NB4 (cell line): ENCODE data around the gene GFOD1.
"Not testable (repeated sequence)": the region's sequence is repeated elsewhere in the genome, so short reads cannot be mapped to it uniquely, and the experiment has no call there.

Experiments used
- DNase-seq: peaks from one replicate; pipeline ENCODE4 v3.0.0; 2010; ENCODE audit warnings: low read depth
- H3K4me3 ChIP-seq: one replicate; pipeline ENCODE4 v1.5.1; 2011; ENCODE audit warnings: mild to moderate bottlenecking, low read depth, low read length, moderate library complexity
- MYC ChIP-seq: IDR thresholded peaks from 2 replicates; pipeline ENCODE4 v1.6.1; 2011; ENCODE audit warnings: low read depth, low read length
- POLR2A ChIP-seq: IDR thresholded peaks from 2 replicates; pipeline ENCODE4 v1.6.1; 2011; ENCODE audit warnings: mild to moderate bottlenecking; ENCODE audit not compliant: insufficient read length; ENCODE audit errors: extremely low read depth
- TF ChIP-seq, protein P1 (sequence below): IDR thresholded peaks from one replicate; pipeline ENCODE4 v1.5.1; 2012; ENCODE audit warnings: low read depth, low read length
- TF ChIP-seq, protein P2 (sequence below): IDR thresholded peaks from 2 replicates; pipeline ENCODE4 v1.6.1; 2011; ENCODE audit warnings: low read depth, low read length

Gene GFOD1

DNA sequence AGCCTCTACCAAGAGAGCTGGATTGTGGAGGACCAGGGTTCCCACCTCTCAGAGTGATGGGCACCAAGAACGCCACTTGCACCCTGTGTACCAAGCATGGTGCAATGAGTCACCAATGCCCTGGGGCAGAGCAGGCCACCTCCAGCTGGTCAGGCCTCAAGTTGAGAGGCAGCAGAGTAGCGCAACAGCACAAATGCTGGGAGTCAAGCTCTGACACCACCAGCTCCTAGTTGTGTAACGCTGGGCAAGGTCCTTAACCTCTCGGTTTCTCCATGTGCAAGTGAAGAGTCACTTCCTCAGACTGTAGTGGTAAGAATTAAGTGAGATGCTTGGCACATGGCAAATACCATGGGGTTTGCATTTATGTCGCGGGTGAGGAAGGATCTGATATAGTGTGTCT is 25.6 kb downstream of the GFOD1 start:
- TF ChIP-seq POLR2A, result no peak
- TF ChIP-seq, protein P1, sequence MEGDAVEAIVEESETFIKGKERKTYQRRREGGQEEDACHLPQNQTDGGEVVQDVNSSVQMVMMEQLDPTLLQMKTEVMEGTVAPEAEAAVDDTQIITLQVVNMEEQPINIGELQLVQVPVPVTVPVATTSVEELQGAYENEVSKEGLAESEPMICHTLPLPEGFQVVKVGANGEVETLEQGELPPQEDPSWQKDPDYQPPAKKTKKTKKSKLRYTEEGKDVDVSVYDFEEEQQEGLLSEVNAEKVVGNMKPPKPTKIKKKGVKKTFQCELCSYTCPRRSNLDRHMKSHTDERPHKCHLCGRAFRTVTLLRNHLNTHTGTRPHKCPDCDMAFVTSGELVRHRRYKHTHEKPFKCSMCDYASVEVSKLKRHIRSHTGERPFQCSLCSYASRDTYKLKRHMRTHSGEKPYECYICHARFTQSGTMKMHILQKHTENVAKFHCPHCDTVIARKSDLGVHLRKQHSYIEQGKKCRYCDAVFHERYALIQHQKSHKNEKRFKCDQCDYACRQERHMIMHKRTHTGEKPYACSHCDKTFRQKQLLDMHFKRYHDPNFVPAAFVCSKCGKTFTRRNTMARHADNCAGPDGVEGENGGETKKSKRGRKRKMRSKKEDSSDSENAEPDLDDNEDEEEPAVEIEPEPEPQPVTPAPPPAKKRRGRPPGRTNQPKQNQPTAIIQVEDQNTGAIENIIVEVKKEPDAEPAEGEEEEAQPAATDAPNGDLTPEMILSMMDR, result no peak
- TF ChIP-seq, protein P2, sequence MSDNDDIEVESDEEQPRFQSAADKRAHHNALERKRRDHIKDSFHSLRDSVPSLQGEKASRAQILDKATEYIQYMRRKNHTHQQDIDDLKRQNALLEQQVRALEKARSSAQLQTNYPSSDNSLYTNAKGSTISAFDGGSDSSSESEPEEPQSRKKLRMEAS, result peak; percentile 40; the same call in 1 of the 2 replicates
- peak; percentile 86 for DNase-seq

GRCh38 chr6:13461307-13461706 is 26.1 kb downstream of the GFOD1 start:
- H3K4me3 ChIP-seq, result no peak overlapping the region
- TF ChIP-seq, protein P1, result no peak
- TF ChIP-seq POLR2A (no peak), MYC (no peak)
- TF ChIP-seq, protein P2, result no peak
- no peak for DNase-seq

More for the DNA sequence above, 25.6 kb downstream of the GFOD1 start:
- H3K4me3 ChIP-seq, result no peak overlapping the region

DNA sequence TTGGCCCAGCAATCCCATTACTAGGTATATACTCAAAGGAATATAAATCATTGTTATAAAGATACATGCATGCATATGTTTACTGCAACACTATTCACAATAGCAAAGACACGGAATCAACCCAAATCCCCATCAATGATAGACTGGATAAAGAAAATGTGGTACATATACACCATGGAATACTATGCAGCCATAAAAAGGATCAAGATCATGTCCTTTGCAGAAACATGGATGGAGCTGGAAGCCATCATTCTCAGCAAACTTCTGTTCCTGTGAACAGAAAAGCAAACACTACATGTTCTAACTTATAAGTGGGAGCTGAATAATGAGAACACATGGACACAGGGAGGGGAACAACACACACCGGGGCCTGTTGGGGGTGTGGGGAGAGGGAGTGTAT is 27.1 kb downstream of the GFOD1 start:
- not testable (repeated sequence) for DNase-seq, H3K4me3 ChIP-seq

DNA sequence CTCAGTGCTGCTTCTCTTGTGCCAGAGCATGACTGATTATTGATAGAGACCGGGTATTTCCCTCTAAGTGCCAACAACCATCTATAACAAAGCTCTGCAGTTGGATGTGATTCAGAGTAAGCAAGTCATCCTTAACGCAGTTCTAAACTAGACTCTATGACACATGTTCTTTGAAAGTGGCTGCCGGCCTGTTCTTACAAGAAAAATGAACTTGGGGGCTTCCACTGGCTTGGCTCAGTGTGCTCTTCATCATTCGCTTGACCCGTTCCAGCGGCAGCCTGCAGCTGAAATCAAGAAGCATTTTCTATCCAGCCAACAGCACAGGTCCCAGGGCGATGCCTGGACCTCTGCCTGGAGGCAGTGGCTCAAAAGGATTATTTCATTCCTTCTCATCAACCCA is 29.8 kb downstream of the GFOD1 start:
- TF ChIP-seq, protein P2, result no peak
- no peak for TF ChIP-seq POLR2A
- TF ChIP-seq MYC, result no peak
- TF ChIP-seq, protein P1, result no peak
- H3K4me3 ChIP-seq, result no peak overlapping the region
- no peak for DNase-seq

GRCh38 chr6:13455552-13455966 is 31.8 kb downstream of the GFOD1 start:
- no peak overlapping the region for H3K4me3 ChIP-seq
- TF ChIP-seq, protein P2, result no peak
- TF ChIP-seq POLR2A (no peak), MYC (no peak)
- no peak for DNase-seq

DNA sequence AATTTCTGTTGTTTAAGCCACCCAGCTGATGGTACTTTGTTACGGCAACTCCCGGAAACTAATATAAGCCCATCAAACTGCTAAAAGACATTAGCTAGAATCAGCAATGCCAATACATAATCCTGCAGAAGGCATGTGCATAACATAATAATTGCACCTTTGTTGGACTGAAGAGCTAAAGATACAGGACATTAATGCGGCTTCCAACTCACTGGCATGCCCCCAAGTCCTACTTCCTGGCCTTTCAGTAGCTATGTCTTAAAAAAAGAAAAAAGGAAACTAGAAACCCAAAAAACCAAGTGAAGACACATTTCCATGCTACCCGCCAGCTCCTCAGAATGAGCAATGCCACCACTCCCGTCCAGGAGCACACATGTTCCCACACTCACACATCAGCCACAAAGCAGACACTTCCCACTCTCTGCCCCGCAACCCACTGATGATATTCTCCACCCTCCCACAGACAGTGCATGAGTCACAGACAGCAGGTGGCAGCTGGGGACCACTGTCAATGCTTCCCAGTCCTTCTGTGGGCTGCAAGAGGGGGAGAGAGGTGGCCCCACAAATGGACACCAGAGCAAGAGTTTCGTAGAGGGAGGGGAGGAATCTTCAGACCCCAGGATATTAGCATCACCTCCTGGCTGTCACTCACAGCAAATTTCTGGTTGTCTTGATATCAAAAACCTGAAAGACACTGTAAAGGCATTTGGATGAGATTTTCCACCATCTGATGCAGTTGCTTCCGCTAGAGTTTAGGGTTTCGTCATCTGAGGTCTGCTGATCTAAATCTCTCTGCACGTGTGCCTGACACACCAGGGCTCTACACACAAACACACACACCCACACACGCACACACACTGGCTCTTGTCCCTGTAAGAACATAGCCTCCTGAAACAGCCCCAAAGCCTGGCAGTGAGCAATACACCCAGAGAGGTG is 32.8 kb downstream of the GFOD1 start:
- TF ChIP-seq, protein P1, result no peak
- no peak for TF ChIP-seq POLR2A
- peak; percentile 86 for TF ChIP-seq MYC
- TF ChIP-seq, protein P2, result peak; percentile 89
- DNase-seq, result peak; percentile 87
- H3K4me3 ChIP-seq, result no peak overlapping the region
